ENCODE measurements around the gene DHRS2. TPM values are rescaled to one million over a fixed set of nuclear protein-coding genes. Genes with fewer than 3 reads are reported as not detected.
A peak's percentile ranks its signal among the peaks of the same experiment; 100 is the strongest.

The DHRS2 gene
- total and polyA plus RNA-seq, 2 of the 13 experiments (the other 11 are each of a cell fraction or from before 2014, with no cell fraction given) = 1,621 to 3,021 TPM

DNA sequence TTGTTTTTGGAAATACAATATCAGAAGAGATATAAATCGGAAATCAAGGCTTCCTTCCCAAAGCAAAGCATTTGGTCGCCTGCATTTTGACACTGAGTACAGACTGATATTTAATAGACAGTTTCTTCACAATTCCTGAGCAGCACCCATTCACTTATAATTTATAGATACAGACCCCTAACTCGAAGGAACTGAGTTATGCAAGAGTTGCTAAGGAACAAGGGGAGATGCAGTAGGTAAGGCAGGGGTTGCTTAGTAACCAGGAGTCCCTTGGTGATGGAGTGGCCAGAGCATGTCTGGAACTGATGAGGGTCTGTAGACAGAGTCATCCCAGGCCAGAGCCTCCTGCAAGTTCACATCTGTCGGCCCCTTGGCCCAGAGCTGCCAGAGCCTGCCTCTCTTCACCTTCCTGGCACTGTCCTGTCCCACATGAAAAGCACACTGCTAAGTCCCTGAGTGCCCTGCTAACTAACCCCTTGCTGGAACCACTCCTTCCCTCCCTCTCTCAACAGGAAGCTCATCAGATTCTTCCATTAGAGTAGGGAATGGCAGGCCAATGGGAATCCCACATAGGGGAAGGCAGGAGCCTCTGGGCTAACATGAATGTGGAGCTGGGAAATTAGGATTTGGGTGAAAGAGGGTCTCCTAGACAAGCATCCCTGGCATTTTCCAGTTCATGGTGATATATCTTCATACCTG lies 3.6 kb upstream of the DHRS2 start (continued):
- TF ChIP-seq, protein P1, sequence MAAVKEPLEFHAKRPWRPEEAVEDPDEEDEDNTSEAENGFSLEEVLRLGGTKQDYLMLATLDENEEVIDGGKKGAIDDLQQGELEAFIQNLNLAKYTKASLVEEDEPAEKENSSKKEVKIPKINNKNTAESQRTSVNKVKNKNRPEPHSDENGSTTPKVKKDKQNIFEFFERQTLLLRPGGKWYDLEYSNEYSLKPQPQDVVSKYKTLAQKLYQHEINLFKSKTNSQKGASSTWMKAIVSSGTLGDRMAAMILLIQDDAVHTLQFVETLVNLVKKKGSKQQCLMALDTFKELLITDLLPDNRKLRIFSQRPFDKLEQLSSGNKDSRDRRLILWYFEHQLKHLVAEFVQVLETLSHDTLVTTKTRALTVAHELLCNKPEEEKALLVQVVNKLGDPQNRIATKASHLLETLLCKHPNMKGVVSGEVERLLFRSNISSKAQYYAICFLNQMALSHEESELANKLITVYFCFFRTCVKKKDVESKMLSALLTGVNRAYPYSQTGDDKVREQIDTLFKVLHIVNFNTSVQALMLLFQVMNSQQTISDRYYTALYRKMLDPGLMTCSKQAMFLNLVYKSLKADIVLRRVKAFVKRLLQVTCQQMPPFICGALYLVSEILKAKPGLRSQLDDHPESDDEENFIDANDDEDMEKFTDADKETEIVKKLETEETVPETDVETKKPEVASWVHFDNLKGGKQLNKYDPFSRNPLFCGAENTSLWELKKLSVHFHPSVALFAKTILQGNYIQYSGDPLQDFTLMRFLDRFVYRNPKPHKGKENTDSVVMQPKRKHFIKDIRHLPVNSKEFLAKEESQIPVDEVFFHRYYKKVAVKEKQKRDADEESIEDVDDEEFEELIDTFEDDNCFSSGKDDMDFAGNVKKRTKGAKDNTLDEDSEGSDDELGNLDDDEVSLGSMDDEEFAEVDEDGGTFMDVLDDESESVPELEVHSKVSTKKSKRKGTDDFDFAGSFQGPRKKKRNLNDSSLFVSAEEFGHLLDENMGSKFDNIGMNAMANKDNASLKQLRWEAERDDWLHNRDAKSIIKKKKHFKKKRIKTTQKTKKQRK (IDR thresholded peaks at IDR 0.05; ENCODE audit: low read length) = no peak
- TF ChIP-seq, protein P2, sequence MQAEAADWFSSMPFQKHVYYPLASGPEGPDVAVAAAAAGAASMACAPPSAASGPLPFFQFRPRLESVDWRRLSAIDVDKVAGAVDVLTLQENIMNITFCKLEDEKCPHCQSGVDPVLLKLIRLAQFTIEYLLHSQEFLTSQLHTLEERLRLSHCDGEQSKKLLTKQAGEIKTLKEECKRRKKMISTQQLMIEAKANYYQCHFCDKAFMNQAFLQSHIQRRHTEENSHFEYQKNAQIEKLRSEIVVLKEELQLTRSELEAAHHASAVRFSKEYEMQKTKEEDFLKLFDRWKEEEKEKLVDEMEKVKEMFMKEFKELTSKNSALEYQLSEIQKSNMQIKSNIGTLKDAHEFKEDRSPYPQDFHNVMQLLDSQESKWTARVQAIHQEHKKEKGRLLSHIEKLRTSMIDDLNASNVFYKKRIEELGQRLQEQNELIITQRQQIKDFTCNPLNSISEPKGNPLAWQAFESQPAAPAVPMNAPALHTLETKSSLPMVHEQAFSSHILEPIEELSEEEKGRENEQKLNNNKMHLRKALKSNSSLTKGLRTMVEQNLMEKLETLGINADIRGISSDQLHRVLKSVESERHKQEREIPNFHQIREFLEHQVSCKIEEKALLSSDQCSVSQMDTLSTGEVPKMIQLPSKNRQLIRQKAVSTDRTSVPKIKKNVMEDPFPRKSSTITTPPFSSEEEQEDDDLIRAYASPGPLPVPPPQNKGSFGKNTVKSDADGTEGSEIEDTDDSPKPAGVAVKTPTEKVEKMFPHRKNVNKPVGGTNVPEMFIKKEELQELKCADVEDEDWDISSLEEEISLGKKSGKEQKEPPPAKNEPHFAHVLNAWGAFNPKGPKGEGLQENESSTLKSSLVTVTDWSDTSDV (CRISPR knock-in tag; IDR thresholded peaks at IDR 0.05) = no peak
- TF ChIP-seq NFYC (CRISPR knock-in tag; IDR thresholded peaks at IDR 0.05) = no peak
- no peak; the same call in 1 of the 2 replicates for TF ChIP-seq MEF2D (CRISPR knock-in tag; IDR thresholded peaks at IDR 0.05)
- TF ChIP-seq SMAD3 (CRISPR knock-in tag; IDR thresholded peaks at IDR 0.05) = no peak
- TF ChIP-seq, protein P3, sequence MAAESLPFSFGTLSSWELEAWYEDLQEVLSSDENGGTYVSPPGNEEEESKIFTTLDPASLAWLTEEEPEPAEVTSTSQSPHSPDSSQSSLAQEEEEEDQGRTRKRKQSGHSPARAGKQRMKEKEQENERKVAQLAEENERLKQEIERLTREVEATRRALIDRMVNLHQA (CRISPR knock-in tag; IDR thresholded peaks at IDR 0.05) = no peak
- TF ChIP-seq PCBP1 (IDR thresholded peaks at IDR 0.05; ENCODE audit: borderline replicate concordance, low read depth, low read length) = no peak
- TF ChIP-seq ZNF382 (CRISPR knock-in tag; IDR thresholded peaks at IDR 0.05; ENCODE audit: borderline replicate concordance) = no peak
- TF ChIP-seq ELF4 (CRISPR knock-in tag; IDR thresholded peaks at IDR 0.05; ENCODE audit: borderline replicate concordance) = 0 out of 2 replicates have a peak, but pooled peaks have one; percentile 3
- TF ChIP-seq MBNL3 (CRISPR knock-in tag; conservative IDR thresholded peaks at IDR 0.05) = no peak
- no peak for TF ChIP-seq CCDC6 (CRISPR knock-in tag; IDR thresholded peaks at IDR 0.05)
- no peak for TF ChIP-seq POLR2AphosphoS5 (IDR thresholded peaks at IDR 0.05; ENCODE audit: low read depth, low read length)
- TF ChIP-seq ZMYM2 (CRISPR knock-in tag; IDR thresholded peaks at IDR 0.05) = no peak
- no peak for TF ChIP-seq PHF20 (CRISPR knock-in tag; IDR thresholded peaks at IDR 0.05)
- no peak; the same call in 1 of the 2 replicates for TF ChIP-seq TSC22D2 (CRISPR knock-in tag; IDR thresholded peaks at IDR 0.05; ENCODE audit: borderline replicate concordance)
- no peak for TF ChIP-seq HOXD1 (CRISPR knock-in tag; IDR thresholded peaks at IDR 0.05)
- no peak for TF ChIP-seq ZSCAN25 (CRISPR knock-in tag; IDR thresholded peaks at IDR 0.05)
- TF ChIP-seq ZNF260 (CRISPR knock-in tag; IDR thresholded peaks at IDR 0.05; ENCODE audit: borderline replicate concordance, low read depth) = no peak
- TF ChIP-seq, protein P4, sequence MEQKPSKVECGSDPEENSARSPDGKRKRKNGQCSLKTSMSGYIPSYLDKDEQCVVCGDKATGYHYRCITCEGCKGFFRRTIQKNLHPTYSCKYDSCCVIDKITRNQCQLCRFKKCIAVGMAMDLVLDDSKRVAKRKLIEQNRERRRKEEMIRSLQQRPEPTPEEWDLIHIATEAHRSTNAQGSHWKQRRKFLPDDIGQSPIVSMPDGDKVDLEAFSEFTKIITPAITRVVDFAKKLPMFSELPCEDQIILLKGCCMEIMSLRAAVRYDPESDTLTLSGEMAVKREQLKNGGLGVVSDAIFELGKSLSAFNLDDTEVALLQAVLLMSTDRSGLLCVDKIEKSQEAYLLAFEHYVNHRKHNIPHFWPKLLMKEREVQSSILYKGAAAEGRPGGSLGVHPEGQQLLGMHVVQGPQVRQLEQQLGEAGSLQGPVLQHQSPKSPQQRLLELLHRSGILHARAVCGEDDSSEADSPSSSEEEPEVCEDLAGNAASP (CRISPR knock-in tag; IDR thresholded peaks at IDR 0.05; ENCODE audit: borderline replicate concordance) = no peak
- no peak for TF ChIP-seq ZNF558 (CRISPR knock-in tag; IDR thresholded peaks at IDR 0.05; ENCODE audit: borderline replicate concordance)
- peak; percentile 8; the same call in 1 of the 2 replicates for TF ChIP-seq ZNF772 (CRISPR knock-in tag; IDR thresholded peaks at IDR 0.05)
- TF ChIP-seq SETDB1 (CRISPR knock-in tag; IDR thresholded peaks at IDR 0.05; ENCODE audit: borderline replicate concordance) = no peak
- TF ChIP-seq ZNF589 (CRISPR knock-in tag; conservative IDR thresholded peaks at IDR 0.05) = no peak

All from HepG2 (cell line).